ENCODE data around the gene PTPRZ1.

PTPRZ1 gene

GRCh38 chr7:121954803-121955202, 81.8 kb downstream of the PTPRZ1 start:
- DNase-seq (ENCODE audit: low spot score) = no peak

GRCh38 chr7:121957626-121958025, 84.7 kb downstream of the PTPRZ1 start:
- DNase-seq (ENCODE audit: low spot score) = no peak

DNA sequence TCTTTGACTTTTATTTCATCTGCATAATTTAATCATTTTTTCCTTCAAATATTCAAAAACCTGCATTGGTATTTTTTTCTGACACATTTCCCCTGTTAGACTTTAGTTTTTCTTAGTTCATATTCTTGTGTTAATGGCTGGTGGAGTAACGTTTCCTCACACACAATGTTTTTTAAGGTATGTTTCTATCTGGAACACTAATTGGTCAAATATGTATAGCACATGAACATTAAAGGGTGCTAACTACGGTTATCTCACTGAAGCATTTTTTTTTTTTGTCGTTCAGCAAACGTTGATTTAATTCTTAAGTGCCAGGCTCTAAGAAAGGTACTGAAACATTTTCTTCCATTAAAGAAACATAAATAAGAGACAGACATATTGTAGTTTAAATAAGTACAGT, 87.7 kb downstream of the PTPRZ1 start:
- DNase-seq (ENCODE audit: low spot score) = no peak

GRCh38 chr7:121961089-121961867, 88.3 kb downstream of the PTPRZ1 start:
- peak; percentile 20 for DNase-seq (ENCODE audit: low spot score)

DNA sequence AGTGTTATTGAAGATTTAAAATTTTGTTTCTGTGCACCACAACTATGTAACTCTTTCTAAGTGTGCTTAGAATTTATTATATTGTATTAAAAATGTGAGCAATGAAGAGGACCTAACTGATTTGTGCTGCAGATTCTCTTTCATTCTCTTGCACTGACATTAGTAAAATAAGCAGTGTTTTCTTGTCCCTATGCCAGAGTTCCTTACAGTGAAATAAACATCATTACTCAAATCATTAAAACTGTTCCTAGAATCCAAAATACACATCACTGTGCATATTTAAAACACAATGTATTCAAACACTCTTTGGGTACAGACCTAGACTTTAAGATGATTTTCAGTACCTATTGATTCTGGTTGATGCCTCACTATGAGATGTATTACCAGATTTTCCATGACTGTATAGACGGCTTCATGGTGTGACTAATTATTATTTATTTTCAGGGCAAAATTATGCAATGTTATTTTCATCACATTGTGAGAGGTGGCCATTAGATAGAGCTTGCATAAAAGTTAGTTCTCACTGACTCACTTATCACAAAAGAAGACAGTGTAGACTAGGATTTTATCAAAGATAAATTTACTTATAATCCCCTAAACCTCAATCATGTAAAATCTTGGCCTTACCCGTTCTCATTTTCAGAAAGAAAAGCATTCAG, 93.4 kb downstream of the PTPRZ1 start:
- DNase-seq (ENCODE audit: low spot score) = no peak

GRCh38 chr7:121966935-121967332, 94.0 kb downstream of the PTPRZ1 start:
- no peak for DNase-seq (ENCODE audit: low spot score)

GRCh38 chr7:121985476-121986030, 112.6 kb downstream of the PTPRZ1 start:
- no peak for DNase-seq (ENCODE audit: low spot score)

DNA sequence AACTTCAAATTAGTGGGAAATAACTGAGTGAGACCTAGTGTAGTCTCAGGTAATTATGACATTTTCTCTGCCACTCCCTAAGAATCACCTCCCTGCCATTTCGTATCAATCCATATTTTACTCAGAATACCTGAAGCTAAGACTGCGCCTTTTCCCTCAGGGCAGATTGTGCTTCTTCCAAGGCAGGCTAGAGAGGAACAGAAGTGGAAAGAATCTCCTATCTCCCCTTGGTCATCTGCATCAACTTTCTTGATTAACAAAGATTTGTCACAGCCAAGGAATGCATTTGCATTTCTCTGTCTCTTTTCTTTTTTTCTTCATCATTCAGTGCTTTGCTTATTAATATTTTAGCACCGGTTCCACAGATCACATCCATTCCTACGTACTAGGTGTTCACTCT, 119.1 kb downstream of the PTPRZ1 start:
- no peak for DNase-seq (ENCODE audit: low spot score)

- peak; percentile 76 for DNase-seq (ENCODE audit: low spot score)
Observed at GRCh38 chr7:121994625-121995410, 121.9 kb downstream of the PTPRZ1 start.

- DNase-seq (ENCODE audit: low spot score) = peak; percentile 29
Observed at GRCh38 chr7:122006687-122007086, 133.7 kb downstream of the PTPRZ1 start.

DNA sequence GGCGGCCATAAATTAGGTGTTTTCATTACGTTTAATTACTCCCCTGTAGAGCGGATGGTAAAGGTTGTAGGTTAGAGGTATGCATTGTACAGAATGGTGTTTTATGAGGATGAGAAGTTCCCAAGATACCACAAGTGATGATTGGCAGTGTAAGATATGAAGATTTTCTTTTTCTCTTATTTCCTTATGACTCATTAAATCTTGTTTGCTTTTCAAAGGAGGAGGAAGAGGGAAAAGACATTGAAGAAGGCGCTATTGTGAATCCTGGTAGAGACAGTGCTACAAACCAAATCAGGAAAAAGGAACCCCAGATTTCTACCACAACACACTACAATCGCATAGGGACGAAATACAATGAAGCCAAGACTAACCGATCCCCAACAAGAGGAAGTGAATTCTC, 137.2 kb downstream of the PTPRZ1 start:
- peak; percentile 56 for DNase-seq (ENCODE audit: low spot score)

- DNase-seq (ENCODE audit: low spot score) = no peak
Observed at GRCh38 chr7:122013065-122013464, 140.1 kb downstream of the PTPRZ1 start.

DNA sequence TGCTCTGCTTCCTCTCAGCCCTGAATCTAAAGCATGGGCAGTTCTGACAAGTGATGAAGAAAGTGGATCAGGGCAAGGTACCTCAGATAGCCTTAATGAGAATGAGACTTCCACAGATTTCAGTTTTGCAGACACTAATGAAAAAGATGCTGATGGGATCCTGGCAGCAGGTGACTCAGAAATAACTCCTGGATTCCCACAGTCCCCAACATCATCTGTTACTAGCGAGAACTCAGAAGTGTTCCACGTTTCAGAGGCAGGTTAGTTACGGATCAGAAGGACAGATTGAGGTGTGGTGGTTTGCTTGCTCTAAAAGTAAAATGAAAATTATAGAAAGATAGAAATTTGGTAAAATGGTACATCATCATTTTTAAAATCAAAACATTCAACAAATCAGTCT, 140.7 kb downstream of the PTPRZ1 start:
- DNase-seq (ENCODE audit: low spot score) = no peak

DNA sequence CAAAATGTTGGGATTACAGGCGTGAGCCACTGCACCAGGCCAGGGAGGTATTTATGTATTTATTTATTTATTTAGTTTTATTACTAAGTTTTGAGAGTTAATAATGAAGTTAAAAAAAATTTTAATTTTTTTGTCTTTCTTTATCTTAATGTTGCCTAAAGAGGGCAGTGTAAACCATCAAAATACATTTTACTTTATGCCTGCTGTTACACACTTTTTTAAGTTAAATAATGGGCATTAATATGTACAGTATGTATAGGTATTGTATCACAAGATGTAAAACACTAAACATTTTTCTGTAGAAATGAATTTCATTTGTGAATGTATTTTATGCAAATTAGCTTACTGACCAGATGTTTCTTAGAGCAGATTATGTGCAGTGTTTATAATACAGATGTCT, 141.7 kb downstream of the PTPRZ1 start:
- DNase-seq (ENCODE audit: low spot score) = no peak

GRCh38 chr7:122018032-122018431, 145.1 kb downstream of the PTPRZ1 start:
- no peak for DNase-seq (ENCODE audit: low spot score)

- no peak for DNase-seq (ENCODE audit: low spot score)
Observed at GRCh38 chr7:122027058-122027457, 154.1 kb downstream of the PTPRZ1 start.

- no peak for DNase-seq (ENCODE audit: low spot score)
Observed at GRCh38 chr7:122033641-122034040, 160.7 kb downstream of the PTPRZ1 start.

DNA sequence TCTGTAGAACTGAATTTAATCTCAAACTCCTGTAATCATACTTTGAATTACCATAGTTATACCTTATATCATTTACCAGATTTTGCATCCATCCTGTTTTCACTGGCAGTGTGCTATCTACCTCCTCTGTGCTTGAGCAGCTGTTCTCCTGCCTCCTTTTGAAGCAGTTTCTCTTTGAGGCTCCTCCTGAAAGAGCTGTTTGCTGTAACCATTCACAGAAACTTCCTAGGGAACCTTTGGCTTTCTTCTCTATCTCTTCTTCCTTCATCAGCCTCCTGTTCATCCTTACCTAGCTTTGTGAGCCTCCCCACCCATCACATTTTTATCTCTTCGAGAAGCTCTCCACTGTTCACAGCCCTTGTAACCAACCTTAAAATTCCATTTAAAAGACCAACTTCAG, 162.9 kb downstream of the PTPRZ1 start:
- no peak for DNase-seq (ENCODE audit: low spot score)

DNA sequence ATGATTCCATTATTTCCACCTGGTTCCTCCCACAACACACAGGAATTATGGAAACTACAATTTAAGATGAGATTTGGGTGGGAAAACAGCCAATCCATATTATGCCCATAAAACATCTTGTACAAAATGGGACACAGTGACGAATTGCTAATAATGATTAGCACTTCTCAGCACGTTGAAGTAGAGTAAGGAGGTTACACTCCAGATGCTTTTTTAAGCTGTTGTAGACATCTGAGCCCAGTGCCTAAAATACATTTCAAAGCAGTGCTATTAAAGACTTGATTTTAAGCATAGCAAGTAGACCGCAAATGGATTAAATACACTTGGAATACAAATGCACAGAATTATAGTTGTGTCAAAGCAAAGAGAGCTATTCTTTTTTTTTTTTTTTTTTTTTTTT, 165.2 kb downstream of the PTPRZ1 start:
- DNase-seq (ENCODE audit: low spot score) = no peak

DNA sequence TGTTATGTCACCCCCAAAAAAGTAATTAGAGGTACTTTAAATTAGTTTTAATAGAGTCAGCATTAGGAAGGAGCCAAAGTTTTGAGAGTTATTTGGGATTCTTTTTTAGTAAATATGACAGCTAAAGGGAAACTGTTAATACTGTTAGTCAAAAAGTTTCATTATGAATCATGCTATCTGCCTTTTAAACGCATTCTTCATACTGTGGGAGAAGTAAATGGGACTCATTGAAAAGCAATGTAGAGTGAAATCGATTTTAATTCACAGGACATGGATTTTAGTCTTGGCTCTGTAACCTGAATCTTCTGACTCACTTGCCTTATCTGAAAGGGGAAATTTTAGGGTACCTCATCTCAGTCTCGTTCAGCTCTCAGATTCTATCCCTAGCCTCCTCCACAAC, 165.9 kb downstream of the PTPRZ1 start:
- no peak for DNase-seq (ENCODE audit: low spot score)

DNA sequence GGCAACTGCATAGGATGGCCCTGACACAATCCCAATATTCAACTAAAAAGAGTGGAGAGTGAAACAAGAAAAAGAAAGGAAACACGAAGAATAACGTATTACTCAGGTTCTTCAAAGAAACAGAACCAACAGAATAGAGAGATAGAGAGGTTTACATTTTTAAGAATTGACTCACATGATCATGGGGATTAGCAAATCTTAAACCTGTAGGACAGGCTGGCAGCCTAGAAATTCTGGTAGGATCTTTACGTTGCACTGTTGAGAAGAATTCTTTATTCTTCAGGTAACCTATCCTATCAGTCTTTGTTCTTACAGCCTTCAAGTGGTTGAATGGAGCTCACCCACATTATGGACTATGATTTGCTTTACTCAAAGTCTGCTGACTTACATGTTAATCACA, 167.2 kb downstream of the PTPRZ1 start:
- DNase-seq (ENCODE audit: low spot score) = no peak

DNA sequence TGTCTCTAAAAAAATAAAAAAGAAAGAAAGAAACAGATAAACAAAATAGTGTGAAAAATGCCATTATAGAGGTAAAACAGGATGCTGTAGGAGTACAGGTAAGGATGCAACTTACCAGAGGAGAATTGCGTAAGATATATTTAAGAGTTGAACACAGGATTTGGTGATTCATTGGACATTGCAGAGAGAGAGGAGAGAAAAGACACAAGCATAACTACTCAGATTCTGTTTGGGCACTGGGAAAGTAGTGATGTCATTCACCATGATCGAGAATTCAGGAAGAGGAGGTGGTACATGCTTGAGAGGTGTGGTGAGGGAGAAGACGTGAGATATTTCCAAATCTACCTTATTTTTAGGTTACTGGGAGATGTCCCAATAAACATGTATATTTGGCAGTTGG, 173.4 kb downstream of the PTPRZ1 start:
- DNase-seq (ENCODE audit: low spot score) = no peak

- no peak for DNase-seq (ENCODE audit: low spot score)
Observed at GRCh38 chr7:122054393-122054792, 181.4 kb downstream of the PTPRZ1 start.
